ENCODE results near the gene LILRB4.
"Not testable (repeated sequence)": the region's sequence is repeated elsewhere in the genome, so short reads cannot be mapped to it uniquely, and the experiment has no call there.

Gene LILRB4

GRCh38 chr19:54632517-54632916 lies 30.3 kb upstream of the LILRB4 start:
- not testable (repeated sequence) for H3K4me3 ChIP-seq (ENCODE audit: control insufficient read depth in 1 of 7, extremely low read depth in 1 of 7, insufficient read depth in 4 of 7, low read depth in 2 of 7, low read length in 6 of 7)
- CTCF ChIA-PET, result interaction anchor here (1.3 kb wide), 1 partner anchor 113 kb away, joined by 3 read pairs; no protein-coding TSS in a partner anchor
- over 99% methylated on average over 11 of the region's 16 CpGs for WGBS (ENCODE audit: insufficient coverage)

GRCh38 chr19:54633401-54633800 lies 29.4 kb upstream of the LILRB4 start:
- 94% methylated on average over 3 of the region's 7 CpGs for WGBS (ENCODE audit: insufficient coverage)
- ChIA-PET CTCF (interaction anchor here (1.3 kb wide), 1 partner anchor 114 kb away, joined by 3 read pairs; no protein-coding TSS in a partner anchor), POLR2A (no interaction called here)

More at GRCh38 chr19:54632517-54632916, 30.3 kb upstream of the LILRB4 start:
- DNase-seq; H3K36me3 ChIP-seq (ENCODE audit: control insufficient read depth in 4 of 4, insufficient read depth in 4 of 4, low read length in 3 of 4); H3K27me3 ChIP-seq (replicated peaks in 2 of 5; ENCODE audit: control insufficient read depth in 4 of 5, insufficient read depth in 5 of 5, low read length in 4 of 5); H3K27ac ChIP-seq (ENCODE audit: insufficient read depth in 1 of 2, low read depth in 1 of 2, low read length in 2 of 2, poor library complexity in 1 of 2, severe bottlenecking in 2 of 2); POLR2A ChIA-PET; H3K9me3 ChIP-seq (ENCODE audit: control extremely low read depth in 1 of 5, control insufficient read depth in 4 of 5, insufficient read depth in 2 of 5, low read depth in 1 of 5, low read length in 4 of 5): not testable (repeated sequence)
- peaks cover 0 to 37% (median 26%) of the 10 kb centered on the region in 4 experiments for H3K4me1 ChIP-seq (ENCODE audit: control extremely low read depth in 1 of 4, control insufficient read depth in 4 of 4, insufficient read depth in 4 of 4, low read length in 3 of 4)

GRCh38 chr19:54636081-54636480 lies 26.7 kb upstream of the LILRB4 start:
- POLR2A ChIA-PET; H3K36me3 ChIP-seq (ENCODE audit: control insufficient read depth in 4 of 4, insufficient read depth in 4 of 4, low read length in 3 of 4); H3K27me3 ChIP-seq (replicated peaks in 2 of 5; ENCODE audit: control insufficient read depth in 4 of 5, insufficient read depth in 5 of 5, low read length in 4 of 5); DNase-seq; H3K27ac ChIP-seq (ENCODE audit: insufficient read depth in 1 of 2, low read depth in 1 of 2, low read length in 2 of 2, poor library complexity in 1 of 2, severe bottlenecking in 2 of 2); H3K9me3 ChIP-seq (ENCODE audit: control extremely low read depth in 1 of 5, control insufficient read depth in 4 of 5, insufficient read depth in 2 of 5, low read depth in 1 of 5, low read length in 4 of 5); H3K4me1 ChIP-seq (ENCODE audit: control extremely low read depth in 1 of 4, control insufficient read depth in 4 of 4, insufficient read depth in 4 of 4, low read length in 3 of 4); H3K4me3 ChIP-seq (ENCODE audit: control insufficient read depth in 1 of 7, extremely low read depth in 1 of 7, insufficient read depth in 4 of 7, low read depth in 2 of 7, low read length in 6 of 7); CTCF ChIA-PET: not testable (repeated sequence)
- 31% methylated on average over 8 of the region's 12 CpGs for WGBS (ENCODE audit: insufficient coverage)

More at GRCh38 chr19:54633401-54633800, 29.4 kb upstream of the LILRB4 start:
- H3K27ac ChIP-seq (ENCODE audit: insufficient read depth in 1 of 2, low read depth in 1 of 2, low read length in 2 of 2, poor library complexity in 1 of 2, severe bottlenecking in 2 of 2), result no peak overlapping the region
- H3K9me3 ChIP-seq (ENCODE audit: control extremely low read depth in 1 of 5, control insufficient read depth in 4 of 5, insufficient read depth in 2 of 5, low read depth in 1 of 5, low read length in 4 of 5), result no peaks in the 10 kb centered on the region
- DNase-seq, result no peak
- H3K4me1 ChIP-seq (ENCODE audit: control extremely low read depth in 1 of 4, control insufficient read depth in 4 of 4, insufficient read depth in 4 of 4, low read length in 3 of 4), result peaks cover 0 to 33% (median 24%) of the 10 kb centered on the region in 4 experiments
- no peaks in the 10 kb centered on the region for H3K36me3 ChIP-seq (ENCODE audit: control insufficient read depth in 4 of 4, insufficient read depth in 4 of 4, low read length in 3 of 4)
- H3K4me3 ChIP-seq (ENCODE audit: control insufficient read depth in 1 of 7, extremely low read depth in 1 of 7, insufficient read depth in 4 of 7, low read depth in 2 of 7, low read length in 6 of 7), result no peak overlapping the region
- no peaks in the 10 kb centered on the region for H3K27me3 ChIP-seq (replicated peaks in 2 of 5; ENCODE audit: control insufficient read depth in 4 of 5, insufficient read depth in 5 of 5, low read length in 4 of 5)

- DNase-seq, result no peak
- Histone ChIP-seq H3K27me3 (replicated peaks in 2 of 5; ENCODE audit: control insufficient read depth in 4 of 5, insufficient read depth in 5 of 5, low read length in 4 of 5) (no peaks in the 10 kb centered on the region), H3K36me3 (ENCODE audit: control insufficient read depth in 4 of 4, insufficient read depth in 4 of 4, low read length in 3 of 4) (no peaks in the 10 kb centered on the region), H3K9me3 (ENCODE audit: control extremely low read depth in 1 of 5, control insufficient read depth in 4 of 5, insufficient read depth in 2 of 5, low read depth in 1 of 5, low read length in 4 of 5) (no peaks in the 10 kb centered on the region), H3K27ac (ENCODE audit: insufficient read depth in 1 of 2, low read depth in 1 of 2, low read length in 2 of 2, poor library complexity in 1 of 2, severe bottlenecking in 2 of 2) (no peak overlapping the region), H3K4me1 (ENCODE audit: control extremely low read depth in 1 of 4, control insufficient read depth in 4 of 4, insufficient read depth in 4 of 4, low read length in 3 of 4) (peaks cover 0 to 5% (median 1%) of the 10 kb centered on the region in 4 experiments), H3K4me3 (ENCODE audit: control insufficient read depth in 1 of 7, extremely low read depth in 1 of 7, insufficient read depth in 4 of 7, low read depth in 2 of 7, low read length in 6 of 7) (no peak overlapping the region)
- 98% methylated on average over 17 of the region's 18 CpGs for WGBS (ENCODE audit: insufficient coverage)
- CTCF ChIA-PET, result interaction anchor here (1.1 to 2.6 kb wide), 4 partner anchors 12 to 110 kb away, joined by 4 to 11 read pairs (median 4); no protein-coding TSS in a partner anchor
- POLR2A ChIA-PET, result no interaction called here
These were observed 24.1 kb upstream of the LILRB4 start for GRCh38 chr19:54638683-54639082.

- WGBS (ENCODE audit: insufficient coverage), result 0% methylated on average over 2 of the region's 5 CpGs
- H3K27ac ChIP-seq (ENCODE audit: insufficient read depth in 1 of 2, low read depth in 1 of 2, low read length in 2 of 2, poor library complexity in 1 of 2, severe bottlenecking in 2 of 2); H3K9me3 ChIP-seq (ENCODE audit: control extremely low read depth in 1 of 5, control insufficient read depth in 4 of 5, insufficient read depth in 2 of 5, low read depth in 1 of 5, low read length in 4 of 5); H3K36me3 ChIP-seq (ENCODE audit: control insufficient read depth in 4 of 4, insufficient read depth in 4 of 4, low read length in 3 of 4); H3K27me3 ChIP-seq (replicated peaks in 2 of 5; ENCODE audit: control insufficient read depth in 4 of 5, insufficient read depth in 5 of 5, low read length in 4 of 5); H3K4me1 ChIP-seq (ENCODE audit: control extremely low read depth in 1 of 4, control insufficient read depth in 4 of 4, insufficient read depth in 4 of 4, low read length in 3 of 4); H3K4me3 ChIP-seq (ENCODE audit: control insufficient read depth in 1 of 7, extremely low read depth in 1 of 7, insufficient read depth in 4 of 7, low read depth in 2 of 7, low read length in 6 of 7); CTCF ChIA-PET; POLR2A ChIA-PET: not testable (repeated sequence)
- peak in 2 of 3 donors; percentile 28 to 29 for DNase-seq
These were observed 19.8 kb upstream of the LILRB4 start for GRCh38 chr19:54642953-54643352.

- H3K36me3 ChIP-seq (ENCODE audit: control insufficient read depth in 4 of 4, insufficient read depth in 4 of 4, low read length in 3 of 4); H3K9me3 ChIP-seq (ENCODE audit: control extremely low read depth in 1 of 5, control insufficient read depth in 4 of 5, insufficient read depth in 2 of 5, low read depth in 1 of 5, low read length in 4 of 5); H3K4me1 ChIP-seq (ENCODE audit: control extremely low read depth in 1 of 4, control insufficient read depth in 4 of 4, insufficient read depth in 4 of 4, low read length in 3 of 4); CTCF ChIA-PET; H3K4me3 ChIP-seq (ENCODE audit: control insufficient read depth in 1 of 7, extremely low read depth in 1 of 7, insufficient read depth in 4 of 7, low read depth in 2 of 7, low read length in 6 of 7); H3K27ac ChIP-seq (ENCODE audit: insufficient read depth in 1 of 2, low read depth in 1 of 2, low read length in 2 of 2, poor library complexity in 1 of 2, severe bottlenecking in 2 of 2); POLR2A ChIA-PET; DNase-seq; H3K27me3 ChIP-seq (replicated peaks in 2 of 5; ENCODE audit: control insufficient read depth in 4 of 5, insufficient read depth in 5 of 5, low read length in 4 of 5): not testable (repeated sequence)
- WGBS (ENCODE audit: insufficient coverage), result no CpG with 5 or more reads among the region's 6 CpGs
These were observed 19.2 kb upstream of the LILRB4 start for GRCh38 chr19:54643583-54643982.

GRCh38 chr19:54644056-54644455 lies 18.7 kb upstream of the LILRB4 start:
- Histone ChIP-seq H3K27me3 (replicated peaks in 2 of 5; ENCODE audit: control insufficient read depth in 4 of 5, insufficient read depth in 5 of 5, low read length in 4 of 5) (no peaks in the 10 kb centered on the region), H3K27ac (ENCODE audit: insufficient read depth in 1 of 2, low read depth in 1 of 2, low read length in 2 of 2, poor library complexity in 1 of 2, severe bottlenecking in 2 of 2) (no peak overlapping the region), H3K4me1 (ENCODE audit: control extremely low read depth in 1 of 4, control insufficient read depth in 4 of 4, insufficient read depth in 4 of 4, low read length in 3 of 4) (peaks cover 0 to 5% (median 1%) of the 10 kb centered on the region in 4 experiments), H3K4me3 (ENCODE audit: control insufficient read depth in 1 of 7, extremely low read depth in 1 of 7, insufficient read depth in 4 of 7, low read depth in 2 of 7, low read length in 6 of 7) (no peak overlapping the region), H3K9me3 (ENCODE audit: control extremely low read depth in 1 of 5, control insufficient read depth in 4 of 5, insufficient read depth in 2 of 5, low read depth in 1 of 5, low read length in 4 of 5) (no peaks in the 10 kb centered on the region), H3K36me3 (ENCODE audit: control insufficient read depth in 4 of 4, insufficient read depth in 4 of 4, low read length in 3 of 4) (no peaks in the 10 kb centered on the region)
- no peak for DNase-seq
- ChIA-PET POLR2A (no interaction called here), CTCF (no interaction called here)
- 69% methylated on average over 3 of the region's 5 CpGs for WGBS (ENCODE audit: insufficient coverage)
